SK-N-SH (cell line): ENCODE measurements around the gene SYTL5.

Source experiments
- CHD2 ChIP-seq: fragments of 150-350 bp; IDR thresholded peaks from 2 replicates; pipeline ENCODE4 v1.6.1; 2018; ENCODE audit warnings: low read length; ENCODE audit not compliant: partially characterized antibody
- CTCF ChIP-seq: fragments of 200-600 bp; sonication (generic); IDR thresholded peaks from 2 replicates; pipeline ENCODE4 v1.6.1; 2017; ENCODE audit warnings: antibody characterized with exemption, mild to moderate bottlenecking, moderate library complexity
- ELF1 ChIP-seq: IDR thresholded peaks from 2 replicates; pipeline ENCODE4 v1.4.0; 2012
- EP300 ChIP-seq, 2 experiments: IDR thresholded peaks; 2 replicates each; pipeline versions ENCODE4 v1.4.0 to v1.6.1; 2012; ENCODE audit warnings: borderline replicate concordance in 1 of 2, low read depth in 1 of 2, low read length in 1 of 2
- GATA2 ChIP-seq: sonication (generic); formaldehyde crosslinking; IDR thresholded peaks from 2 replicates; pipeline ENCODE4 v1.5.0; 2020; ENCODE audit warnings: mild to moderate bottlenecking, missing genetic modification reagents
- RCOR1 ChIP-seq: fragments of 150-350 bp; IDR thresholded peaks from 2 replicates; pipeline ENCODE4 v1.6.1; 2017; ENCODE audit warnings: antibody characterized with exemption, low read length
- TCF12 ChIP-seq: IDR thresholded peaks from 2 replicates; pipeline ENCODE4 v1.4.0; 2012
- YY1 ChIP-seq: IDR thresholded peaks from 2 replicates; pipeline ENCODE4 v1.4.0; 2012; ENCODE audit warnings: low read depth, mild to moderate bottlenecking
- TF ChIP-seq, protein P1 (sequence below): IDR thresholded peaks from 2 replicates; pipeline ENCODE4 v1.6.1; 2012; ENCODE audit warnings: mild to moderate bottlenecking, low read depth, low read length, moderate library complexity
- TF ChIP-seq, protein P2 (sequence below): IDR thresholded peaks from 2 replicates; pipeline ENCODE4 v1.4.0; 2012; ENCODE audit warnings: low read depth

GRCh38 chrX:38138157-38138891 is 132.0 kb downstream of the SYTL5 start:
- no peak for TF ChIP-seq TCF12
- no peak for TF ChIP-seq CTCF
- TF ChIP-seq GATA2 (CRISPR knock-in tag): no peak
- no peak for TF ChIP-seq YY1
- TF ChIP-seq, protein P1, sequence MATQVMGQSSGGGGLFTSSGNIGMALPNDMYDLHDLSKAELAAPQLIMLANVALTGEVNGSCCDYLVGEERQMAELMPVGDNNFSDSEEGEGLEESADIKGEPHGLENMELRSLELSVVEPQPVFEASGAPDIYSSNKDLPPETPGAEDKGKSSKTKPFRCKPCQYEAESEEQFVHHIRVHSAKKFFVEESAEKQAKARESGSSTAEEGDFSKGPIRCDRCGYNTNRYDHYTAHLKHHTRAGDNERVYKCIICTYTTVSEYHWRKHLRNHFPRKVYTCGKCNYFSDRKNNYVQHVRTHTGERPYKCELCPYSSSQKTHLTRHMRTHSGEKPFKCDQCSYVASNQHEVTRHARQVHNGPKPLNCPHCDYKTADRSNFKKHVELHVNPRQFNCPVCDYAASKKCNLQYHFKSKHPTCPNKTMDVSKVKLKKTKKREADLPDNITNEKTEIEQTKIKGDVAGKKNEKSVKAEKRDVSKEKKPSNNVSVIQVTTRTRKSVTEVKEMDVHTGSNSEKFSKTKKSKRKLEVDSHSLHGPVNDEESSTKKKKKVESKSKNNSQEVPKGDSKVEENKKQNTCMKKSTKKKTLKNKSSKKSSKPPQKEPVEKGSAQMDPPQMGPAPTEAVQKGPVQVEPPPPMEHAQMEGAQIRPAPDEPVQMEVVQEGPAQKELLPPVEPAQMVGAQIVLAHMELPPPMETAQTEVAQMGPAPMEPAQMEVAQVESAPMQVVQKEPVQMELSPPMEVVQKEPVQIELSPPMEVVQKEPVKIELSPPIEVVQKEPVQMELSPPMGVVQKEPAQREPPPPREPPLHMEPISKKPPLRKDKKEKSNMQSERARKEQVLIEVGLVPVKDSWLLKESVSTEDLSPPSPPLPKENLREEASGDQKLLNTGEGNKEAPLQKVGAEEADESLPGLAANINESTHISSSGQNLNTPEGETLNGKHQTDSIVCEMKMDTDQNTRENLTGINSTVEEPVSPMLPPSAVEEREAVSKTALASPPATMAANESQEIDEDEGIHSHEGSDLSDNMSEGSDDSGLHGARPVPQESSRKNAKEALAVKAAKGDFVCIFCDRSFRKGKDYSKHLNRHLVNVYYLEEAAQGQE: no peak
- TF ChIP-seq RCOR1: no peak
- TF ChIP-seq, protein P2, sequence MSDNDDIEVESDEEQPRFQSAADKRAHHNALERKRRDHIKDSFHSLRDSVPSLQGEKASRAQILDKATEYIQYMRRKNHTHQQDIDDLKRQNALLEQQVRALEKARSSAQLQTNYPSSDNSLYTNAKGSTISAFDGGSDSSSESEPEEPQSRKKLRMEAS: no peak
- no peak for TF ChIP-seq CHD2
- TF ChIP-seq EP300 (IDR thresholded peaks at IDR 0.05; ENCODE audit: borderline replicate concordance in 1 of 2, low read depth in 1 of 2, low read length in 1 of 2): no peak
- no peak for TF ChIP-seq ELF1
